ENCODE measurements around the gene GRIK4.

GRIK4 gene

DNA sequence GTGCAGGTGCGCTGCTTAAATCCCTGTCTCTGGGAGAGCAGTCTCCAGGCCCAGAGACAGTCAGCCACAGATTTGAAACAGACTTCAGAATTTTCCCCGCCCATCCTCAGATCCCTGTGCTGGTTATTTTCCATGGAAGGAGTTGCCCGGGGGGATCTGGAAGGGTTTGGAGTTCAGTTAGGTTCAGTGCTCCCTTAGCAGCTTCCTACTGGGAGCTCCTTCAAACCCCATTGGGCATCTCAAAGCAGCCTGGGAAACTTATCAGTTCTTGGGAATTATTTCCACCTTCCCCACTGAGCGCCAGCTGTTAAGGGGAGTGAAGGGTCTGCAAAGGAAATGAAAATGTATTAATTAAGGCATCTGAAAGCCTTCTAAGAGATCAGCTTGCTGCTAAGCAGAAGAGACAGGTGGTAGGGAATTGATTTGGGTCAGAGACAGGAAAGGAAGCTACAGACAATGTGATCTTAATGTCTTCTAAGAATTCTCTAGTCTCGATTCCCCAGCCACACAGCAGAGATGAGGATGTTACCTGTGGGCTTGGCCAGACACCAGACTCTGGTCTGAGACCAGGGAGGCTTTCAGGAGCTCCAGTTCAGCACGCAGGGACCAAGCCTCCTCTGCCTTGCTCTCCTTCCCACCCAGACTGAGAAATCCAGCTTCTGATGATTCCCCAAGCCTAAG, 406.2 kb downstream of the GRIK4 start:
- no peak for DNase-seq (ENCODE audit: low spot score)

DNA sequence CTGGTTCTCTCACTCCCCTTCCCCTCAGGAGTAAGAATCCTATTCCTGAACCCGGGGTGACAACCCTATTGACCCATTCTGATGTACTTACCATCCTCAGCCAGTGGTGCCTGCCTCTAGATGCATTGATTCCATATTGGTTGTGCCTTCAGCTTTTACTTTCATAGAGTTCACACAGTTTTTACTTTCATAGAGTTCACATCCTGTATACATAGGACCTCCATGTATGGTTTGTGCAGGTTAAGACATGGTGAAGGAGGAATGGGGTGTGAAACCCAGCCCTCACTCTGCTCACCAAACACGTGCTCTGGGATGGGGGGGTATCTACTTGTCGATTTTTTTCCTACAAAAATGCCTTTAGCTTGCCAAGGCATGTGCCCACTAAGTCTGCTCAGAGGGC, 406.7 kb downstream of the GRIK4 start:
- DNase-seq (ENCODE audit: low spot score): no peak

- no peak for DNase-seq (ENCODE audit: low spot score)
Observed at GRCh38 chr11:120919045-120919444, 407.5 kb downstream of the GRIK4 start.

- DNase-seq (ENCODE audit: low spot score): no peak
Observed at GRCh38 chr11:120919566-120919965, 408.0 kb downstream of the GRIK4 start.

- DNase-seq (ENCODE audit: low spot score): no peak
Observed at GRCh38 chr11:120923866-120924508, 412.4 kb downstream of the GRIK4 start.

DNA sequence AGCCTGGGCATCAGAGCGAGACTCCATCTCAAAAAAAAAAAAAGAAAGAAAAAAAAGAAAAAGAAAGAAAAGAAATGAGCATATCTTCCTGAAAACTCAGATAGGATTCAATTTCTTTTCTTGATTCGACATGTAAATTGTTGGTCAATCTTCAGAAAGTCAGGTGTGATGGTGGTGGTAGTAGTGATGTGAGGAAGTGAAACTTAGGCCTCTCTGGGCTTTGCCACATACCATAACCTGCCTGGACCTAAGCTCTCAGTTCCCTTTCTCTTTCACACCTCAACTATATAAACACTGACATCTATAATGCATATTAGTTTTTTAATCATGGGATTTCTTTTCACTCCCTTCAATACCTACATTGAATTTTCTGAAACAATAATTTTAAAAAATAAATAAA, 414.4 kb downstream of the GRIK4 start:
- DNase-seq (ENCODE audit: low spot score): no peak

DNA sequence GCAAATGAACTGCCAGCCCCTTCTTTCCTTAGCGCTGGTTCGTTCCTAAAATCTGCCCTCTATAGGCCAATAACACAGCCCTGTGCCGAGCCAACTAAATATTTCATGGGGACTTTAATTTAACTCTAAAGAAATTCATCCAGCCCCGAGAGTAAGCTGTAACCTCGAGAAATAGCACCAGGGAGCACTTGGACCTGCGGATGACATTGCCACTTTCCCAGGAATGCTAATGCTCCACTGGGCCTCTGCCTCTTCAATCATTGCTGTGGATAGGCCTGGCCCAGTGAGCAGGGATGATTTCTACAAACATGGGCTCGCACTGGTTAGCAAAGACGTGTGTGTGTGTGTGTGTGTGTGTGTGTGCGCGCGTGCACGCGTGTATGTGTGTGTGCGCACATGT, 417.1 kb downstream of the GRIK4 start:
- DNase-seq (ENCODE audit: low spot score): no peak

- DNase-seq (ENCODE audit: low spot score): no peak
Observed at GRCh38 chr11:120929090-120929489, 417.5 kb downstream of the GRIK4 start.

GRCh38 chr11:120929664-120930154, 418.2 kb downstream of the GRIK4 start:
- DNase-seq (ENCODE audit: low spot score): peak; percentile 14

DNA sequence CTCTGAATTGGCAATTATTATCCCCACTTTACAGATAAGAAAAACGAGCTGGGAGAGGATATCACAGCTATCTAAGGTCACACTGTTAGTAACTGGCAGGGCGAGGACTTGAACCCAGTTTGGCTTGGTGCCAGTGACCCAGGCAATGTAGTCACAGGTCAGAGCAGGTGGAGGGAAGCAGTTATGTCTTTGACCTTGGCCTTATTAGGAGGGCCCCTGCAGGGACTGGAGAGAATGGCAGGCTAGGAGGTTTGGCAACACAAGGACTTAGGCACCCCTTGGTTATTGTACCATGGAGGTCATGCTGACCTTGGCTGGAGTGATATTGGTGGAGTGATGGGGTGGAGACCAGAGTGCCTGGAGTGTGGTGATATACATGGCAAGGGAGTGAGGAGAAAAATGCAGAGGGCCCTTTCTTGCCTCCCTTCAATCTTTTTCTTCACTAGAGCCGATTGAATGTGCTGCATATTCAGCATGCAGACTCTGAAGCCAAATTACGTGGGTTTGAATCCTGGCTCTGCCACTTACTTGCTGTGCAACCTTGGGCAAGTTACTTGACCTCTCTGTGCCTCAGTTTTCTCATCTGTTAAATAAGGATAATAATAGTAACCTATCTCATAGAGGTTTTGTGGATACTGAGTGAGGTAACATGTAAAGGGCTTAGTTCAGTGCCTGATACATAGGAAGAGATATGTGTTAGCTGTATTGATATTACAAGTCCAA, 419.7 kb downstream of the GRIK4 start:
- DNase-seq (ENCODE audit: low spot score): no peak

- no peak for DNase-seq (ENCODE audit: low spot score)
Observed at GRCh38 chr11:120932305-120932915, 420.9 kb downstream of the GRIK4 start.

- no peak for DNase-seq (ENCODE audit: low spot score)
Observed at GRCh38 chr11:120936356-120936755, 424.8 kb downstream of the GRIK4 start.

DNA sequence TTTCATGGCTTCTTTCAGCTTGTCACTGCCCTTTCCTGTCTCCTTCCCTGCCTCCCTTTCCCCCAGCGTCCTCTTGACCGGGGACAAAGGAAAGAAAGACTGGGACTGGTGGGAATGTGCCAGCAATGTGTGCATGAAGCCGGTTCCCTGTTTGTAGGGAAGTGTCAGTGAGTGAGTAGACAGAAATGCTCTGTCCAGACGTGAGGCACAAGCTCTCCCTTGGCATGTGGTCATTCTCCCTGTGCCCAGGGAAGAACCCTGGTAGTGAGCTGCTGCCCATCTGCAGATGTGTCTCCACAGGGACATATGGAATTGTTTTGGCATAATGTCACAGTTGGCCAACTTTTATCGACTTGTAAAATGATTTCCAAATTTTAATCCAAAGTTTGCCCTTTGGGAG, 426.0 kb downstream of the GRIK4 start:
- DNase-seq (ENCODE audit: low spot score): no peak

GRCh38 chr11:120938260-120938659, 426.7 kb downstream of the GRIK4 start:
- DNase-seq (ENCODE audit: low spot score): no peak

GRCh38 chr11:120940160-120940848, 428.8 kb downstream of the GRIK4 start:
- no peak for DNase-seq (ENCODE audit: low spot score)

GRCh38 chr11:120941000-120941399, 429.5 kb downstream of the GRIK4 start:
- DNase-seq (ENCODE audit: low spot score): no peak

- no peak for DNase-seq (ENCODE audit: low spot score)
Observed at GRCh38 chr11:120942701-120943100, 431.2 kb downstream of the GRIK4 start.

DNA sequence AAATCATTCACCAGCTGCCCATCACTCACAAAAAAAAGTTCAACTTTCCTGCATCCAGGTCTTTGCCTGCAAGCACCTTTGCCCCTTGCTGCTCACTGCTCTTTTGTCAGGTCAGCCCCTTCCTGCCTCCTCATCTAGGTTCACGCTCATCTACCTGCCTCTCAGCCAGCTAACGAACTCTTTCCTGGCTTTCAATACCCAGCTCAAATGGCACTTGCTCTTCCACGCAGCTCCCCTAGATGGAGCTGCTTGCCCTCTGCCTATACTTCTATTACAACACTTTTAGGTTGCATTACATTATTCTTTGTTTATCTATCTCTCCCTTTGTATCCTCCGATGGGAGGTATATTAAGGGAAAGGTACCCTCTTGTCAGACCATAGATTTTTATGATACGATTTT, 433.5 kb downstream of the GRIK4 start:
- DNase-seq (ENCODE audit: low spot score): no peak

GRCh38 chr11:120950880-120951279, 439.3 kb downstream of the GRIK4 start:
- no peak for DNase-seq (ENCODE audit: low spot score)

- peak; percentile 27 for DNase-seq (ENCODE audit: low spot score)
Observed at GRCh38 chr11:120952461-120953434, 441.2 kb downstream of the GRIK4 start.

DNA sequence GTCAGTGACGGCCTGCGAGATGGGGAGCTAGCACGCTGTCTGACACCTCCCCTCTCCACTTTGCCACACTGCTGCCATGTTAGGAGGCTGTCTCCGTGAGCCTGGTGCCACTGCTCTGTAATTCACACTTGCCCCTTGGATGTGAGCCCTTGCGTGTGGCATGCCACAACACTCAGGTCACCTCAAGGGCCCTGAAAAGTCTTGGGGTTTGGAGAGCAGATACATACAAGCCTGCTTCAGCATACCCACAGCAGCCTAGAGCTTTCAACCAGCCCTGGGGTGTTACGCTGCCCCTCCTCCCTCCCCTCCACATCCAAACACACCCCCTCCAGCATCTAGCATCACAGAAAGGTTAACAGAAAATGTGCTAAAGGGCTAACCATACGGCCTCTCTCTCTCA, 442.8 kb downstream of the GRIK4 start:
- DNase-seq (ENCODE audit: low spot score): no peak
